Testis (tissue), 3 donors: ENCODE results near the gene TPO. TPM values are rescaled to one million over a fixed set of nuclear protein-coding genes. Genes with fewer than 3 reads are reported as not detected.
A peak's percentile ranks its signal among the peaks of the same experiment; 100 is the strongest.

Experiments
- DNase-seq: peaks from one replicate; pipeline ENCODE4 v3.0.0-alpha.2; 2019
- H3K27ac ChIP-seq, 2 donors: fragments of 200-600 bp; sonication (generic); one replicate each; pipeline ENCODE4 v1.5.1; 2019
- H3K27me3 ChIP-seq: fragments of 200-600 bp; sonication (generic); one replicate; pipeline ENCODE4 v1.5.1; 2019
- H3K36me3 ChIP-seq: fragments of 200-600 bp; sonication (generic); one replicate; pipeline ENCODE4 v1.5.1; 2017; ENCODE audit warnings: low read depth; ENCODE audit errors: missing control alignments
- H3K4me1 ChIP-seq: fragments of 200-600 bp; sonication (generic); one replicate; pipeline ENCODE4 v1.5.1; 2019
- H3K4me3 ChIP-seq, 2 donors: fragments of 200-600 bp; sonication (generic); one replicate each; pipeline ENCODE4 v1.5.1; 2017 to 2019
- H3K9me3 ChIP-seq: fragments of 200-600 bp; sonication (generic); one replicate; pipeline ENCODE4 v1.5.1; 2017
- CTCF ChIP-seq, 3 experiments: fragments of 450-650 bp in 2 of 3; fragments of 200-600 bp in 1 of 3; sonication (generic) in 1 of 3; IDR thresholded peaks; one replicate each; pipeline ENCODE4 v1.5.1; 2016 to 2019; ENCODE audit warnings: antibody characterized with exemption in 3 of 3, mild to moderate bottlenecking in 2 of 3, moderate library complexity in 1 of 3
- POLR2A ChIP-seq: fragments of 450-650 bp; IDR thresholded peaks from one replicate; pipeline ENCODE4 v1.6.1; 2017; ENCODE audit warnings: antibody characterized with exemption, mild to moderate bottlenecking, moderate library complexity
- WGBS, 2 donors: methylation state at CpG; one replicate each; pipeline ENCODE4 v1.1.5; 2018; 5-methylcytosine and 5-hydroxymethylcytosine counted together
- intact Hi-C: fragments of 100-400 bp; cut with DNase I; formaldehyde crosslinking; loops from one replicate; pipeline ENCODE4 v1.15.1; 2023; ENCODE audit warnings: low total_unique reads
- polyA plus RNA-seq: library from polyadenylated mRNA; stranded (reverse); fragments of 350-450 nt; fragmentation: Illumina TruSeq; extraction: RNeasy Lipid Tissue Mini Kit (QIAGEN cat#74804); gene quantifications from one replicate; pipeline ENCODE4 v1.2.3, GENCODE V29; 2014; ENCODE audit warnings: low read depth, low replicate concordance; ENCODE audit not compliant: insufficient read depth
- total RNA-seq, 2 donors: library from RNA; depleted of rRNA; stranded (reverse); fragments of >200 nt; gene quantifications; one replicate each; pipeline ENCODE4 v1.2.3, GENCODE V29; 2016

TPO gene
- total and polyA plus RNA-seq, 3 donors from 2014 or later = 2.9 to 5.6 (median 2.9) TPM

GRCh38 chr2:1451422-1451821 lies 38.2 kb downstream of the TPO start:
- H3K4me1 ChIP-seq = peaks cover 8% of the 10 kb centered on the region
- no peak overlapping the region for H3K4me3 ChIP-seq
- no peak for TF ChIP-seq POLR2A
- no peak for TF ChIP-seq CTCF (IDR thresholded peaks at IDR 0.05)
- WGBS, 2 donors = 84 to 90% methylated on average over 5 of the region's 5 CpGs
- no peak overlapping the region for H3K27ac ChIP-seq
- no peak for DNase-seq
- H3K27me3 ChIP-seq = no peaks in the 10 kb centered on the region
- no peaks in the 10 kb centered on the region for H3K36me3 ChIP-seq
- intact Hi-C loops = no loop called here
- H3K9me3 ChIP-seq = no peaks in the 10 kb centered on the region

GRCh38 chr2:1453561-1453960 lies 40.3 kb downstream of the TPO start:
- Histone ChIP-seq H3K27me3 (no peaks in the 10 kb centered on the region), H3K27ac (no peak overlapping the region), H3K4me1 (peaks cover 8% of the 10 kb centered on the region), H3K9me3 (no peaks in the 10 kb centered on the region), H3K36me3 (no peaks in the 10 kb centered on the region), H3K4me3 (no peak overlapping the region)
- intact Hi-C loops = no loop called here
- 95 to 96% methylated on average over 11 to 12 of the region's 12 CpGs for WGBS, 2 donors
- no peak for TF ChIP-seq POLR2A
- TF ChIP-seq CTCF (IDR thresholded peaks at IDR 0.05) = no peak
- no peak for DNase-seq

- no peak for DNase-seq
- Histone ChIP-seq H3K27ac (no peak overlapping the region), H3K4me3 (no peak overlapping the region), H3K4me1 (peaks cover 8% of the 10 kb centered on the region), H3K36me3 (no peaks in the 10 kb centered on the region), H3K27me3 (no peaks in the 10 kb centered on the region), H3K9me3 (no peaks in the 10 kb centered on the region)
- intact Hi-C loops = no loop called here
- 97% methylated on average over 7 of the region's 7 CpGs for WGBS, 2 donors
- TF ChIP-seq POLR2A (no peak), CTCF (IDR thresholded peaks at IDR 0.05) (no peak)
Observed at GRCh38 chr2:1454346-1454745, 41.1 kb downstream of the TPO start.

- TF ChIP-seq POLR2A = no peak
- TF ChIP-seq CTCF (IDR thresholded peaks at IDR 0.05) = no peak
- Histone ChIP-seq H3K4me3 (no peak overlapping the region), H3K36me3 (no peaks in the 10 kb centered on the region), H3K27me3 (no peaks in the 10 kb centered on the region), H3K27ac (peak overlapping the region in 1 of 2 donors; percentile 45), H3K4me1 (peaks cover 8% of the 10 kb centered on the region), H3K9me3 (no peaks in the 10 kb centered on the region)
- 14 to 35% methylated on average over 6 of the region's 6 CpGs for WGBS, 2 donors
- DNase-seq = peak; percentile 82
- intact Hi-C loops = no loop called here
Observed at GRCh38 chr2:1455466-1455865, 42.2 kb downstream of the TPO start.

- H3K27ac ChIP-seq = no peak overlapping the region
- H3K9me3 ChIP-seq = no peaks in the 10 kb centered on the region
- 76 to 98% methylated on average over 2 of the region's 2 CpGs for WGBS, 2 donors
- TF ChIP-seq CTCF (IDR thresholded peaks at IDR 0.05) = no peak
- TF ChIP-seq POLR2A = no peak
- no peaks in the 10 kb centered on the region for H3K27me3 ChIP-seq
- intact Hi-C loops = no loop called here
- H3K4me1 ChIP-seq = peaks cover 8% of the 10 kb centered on the region
- DNase-seq = no peak
- no peak overlapping the region for H3K4me3 ChIP-seq
- no peaks in the 10 kb centered on the region for H3K36me3 ChIP-seq
Observed at GRCh38 chr2:1458432-1458831, 45.2 kb downstream of the TPO start.
